IMR-90 (cell line): Measurements from ENCODE around the gene IRF4. TPM values are rescaled to one million over a fixed set of nuclear protein-coding genes. Genes with fewer than 3 reads are reported as not detected.

Experiments used
- ATAC-seq: fragments of 200-7000 bp; cut with Tn5 transposase; 2 replicates; pipeline ENCODE4 v1.9.1; 2020; ENCODE audit warnings: low read depth, mild to moderate bottlenecking, moderate library complexity
- BruUV-seq: library from RNA; stranded (reverse); fragments of 400-500 nt; replicated peaks from 2 replicates; lab custom pipeline; 2021; lab: Mats Ljungman, UMichigan
- CTCF ChIA-PET: fragments of 300-600 bp; formaldehyde crosslinking; extraction: SDS; loops from one replicate; lab custom pipeline; 2021; ENCODE audit warnings: antibody characterized with exemption; lab: Yijun Ruan, JAX
- POLR2A ChIA-PET: fragments of 300-600 bp; sonication (Branson Sonifier 250); formaldehyde crosslinking; loops from one replicate; lab custom pipeline; 2022; ENCODE audit warnings: antibody characterized with exemption; ENCODE audit not compliant: unreplicated experiment; lab: Charles Lee
- DNase-seq: peaks from one replicate; pipeline ENCODE4 v3.0.0; 2013
- H2AFZ ChIP-seq: replicated peaks from 2 replicates; pipeline ENCODE3; 2013; ENCODE audit warnings: low read length, mild to moderate bottlenecking; ENCODE audit not compliant: poor library complexity
- H2AK5ac ChIP-seq: 2 replicates; pipeline ENCODE4 v1.6.1; 2013; ENCODE audit warnings: low read depth, low read length, inconsistent platforms
- H2AK9ac ChIP-seq: replicated peaks from 2 replicates; pipeline ENCODE3; 2013; ENCODE audit warnings: mild to moderate bottlenecking, low read depth, low read length, moderate library complexity; ENCODE audit not compliant: poor library complexity
- H2BK120ac ChIP-seq: 2 replicates; pipeline ENCODE4 v1.6.1; 2013; ENCODE audit warnings: low read depth, low read length, inconsistent platforms
- H2BK15ac ChIP-seq: 3 replicates; pipeline ENCODE4 v1.6.1; 2013; ENCODE audit warnings: low read depth, low read length, inconsistent platforms
- H2BK20ac ChIP-seq: 2 replicates; pipeline ENCODE4 v1.6.1; 2013; ENCODE audit warnings: low read depth, mild to moderate bottlenecking, inconsistent platforms, low read length, moderate library complexity
- H2BK5ac ChIP-seq: 2 replicates; pipeline ENCODE4 v1.6.1; 2013; ENCODE audit warnings: mild to moderate bottlenecking, low read depth, low read length, inconsistent platforms; ENCODE audit not compliant: poor library complexity, severe bottlenecking
- H3K14ac ChIP-seq: replicated peaks from 2 replicates; pipeline ENCODE4 v1.6.1; 2013; ENCODE audit warnings: low read depth, low read length, inconsistent platforms
- H3K18ac ChIP-seq: 2 replicates; pipeline ENCODE4 v1.6.1; 2013; ENCODE audit warnings: low read depth, low read length, control low read depth
- H3K23ac ChIP-seq: 2 replicates; pipeline ENCODE4 v1.6.1; 2013; ENCODE audit warnings: low read depth, low read length, inconsistent platforms
- H3K27ac ChIP-seq: 2 replicates; pipeline ENCODE4 v1.5.1; 2013; ENCODE audit warnings: mild to moderate bottlenecking, control low read depth, low read length; ENCODE audit not compliant: insufficient read depth
- H3K27me3 ChIP-seq: 2 replicates; pipeline ENCODE4 v1.6.1; 2013; ENCODE audit warnings: low read length; ENCODE audit not compliant: control insufficient read depth, insufficient read depth
- H3K36me3 ChIP-seq: 2 replicates; pipeline ENCODE4 v1.6.1; 2013; ENCODE audit warnings: low read length, mixed read lengths; ENCODE audit not compliant: control insufficient read depth, insufficient read depth
- H3K4ac ChIP-seq: 2 replicates; pipeline ENCODE4 v1.6.1; 2013; ENCODE audit warnings: low read depth, low read length, inconsistent platforms
- H3K4me1 ChIP-seq: 2 replicates; pipeline ENCODE4 v1.6.1; 2013; ENCODE audit warnings: low read length, mixed read lengths; ENCODE audit not compliant: control insufficient read depth, insufficient read depth
- H3K4me2 ChIP-seq: 2 replicates; pipeline ENCODE4 v1.6.1; 2013; ENCODE audit warnings: low read depth, mild to moderate bottlenecking, control low read depth, low read length, moderate library complexity
- H3K4me3 ChIP-seq: 2 replicates; pipeline ENCODE4 v1.5.1; 2013; ENCODE audit warnings: low read depth, mild to moderate bottlenecking, control low read depth, low read length, moderate library complexity; ENCODE audit not compliant: insufficient read depth
- H3K56ac ChIP-seq: 2 replicates; pipeline ENCODE4 v1.6.1; 2013; ENCODE audit warnings: low read length, inconsistent platforms; ENCODE audit not compliant: insufficient read depth; ENCODE audit errors: extremely low read depth
- H3K79me1 ChIP-seq, 2 experiments: 2 replicates each; pipeline ENCODE4 v1.6.1; 2013; ENCODE audit warnings: low read length in 2 of 2, inconsistent platforms in 1 of 2, low read depth in 1 of 2
- H3K9ac ChIP-seq: 2 replicates; pipeline ENCODE4 v1.6.1; 2013; ENCODE audit warnings: low read depth, low read length, control low read depth
- H3K9me1 ChIP-seq: 2 replicates; pipeline ENCODE4 v1.6.1; 2013; ENCODE audit warnings: low read length, inconsistent platforms; ENCODE audit not compliant: insufficient read depth
- H3K9me3 ChIP-seq: 2 replicates; pipeline ENCODE4 v1.6.1; 2013; ENCODE audit warnings: low read length; ENCODE audit not compliant: control insufficient read depth, insufficient read depth
- H4K20me1 ChIP-seq: 2 replicates; pipeline ENCODE4 v1.6.1; 2013; ENCODE audit warnings: low read length, inconsistent platforms; ENCODE audit not compliant: insufficient read depth
- H4K5ac ChIP-seq: 2 replicates; pipeline ENCODE4 v1.6.1; 2013; ENCODE audit warnings: mild to moderate bottlenecking, low read depth, low read length, control low read depth
- H4K8ac ChIP-seq, 2 experiments: 2 replicates each; pipeline ENCODE4 v1.6.1; 2013; ENCODE audit warnings: low read depth in 2 of 2, low read length in 2 of 2, control low read depth in 1 of 2, inconsistent platforms in 1 of 2
- H4K91ac ChIP-seq: 2 replicates; pipeline ENCODE4 v1.6.1; 2013; ENCODE audit warnings: low read depth, low read length, inconsistent platforms; ENCODE audit not compliant: insufficient read depth
- BHLHE40 ChIP-seq: fragments of 150-350 bp; IDR thresholded peaks from 2 replicates; pipeline ENCODE4 v1.6.1; 2016; ENCODE audit warnings: mild to moderate bottlenecking, low read depth, low read length
- CTCF ChIP-seq: conservative IDR thresholded peaks from 2 replicates; pipeline ENCODE4 v1.5.1; 2012; ENCODE audit warnings: mild to moderate bottlenecking, low read depth, low read length, improper control_type of control experiment
- ELK1 ChIP-seq: fragments of 150-350 bp; IDR thresholded peaks from 2 replicates; pipeline ENCODE4 v1.6.1; 2016; ENCODE audit warnings: low read depth, mild to moderate bottlenecking, low read length, moderate library complexity, borderline replicate concordance
- MAFK ChIP-seq: IDR thresholded peaks from 2 replicates; pipeline ENCODE4 v1.6.1; 2012; ENCODE audit warnings: low read depth, low read length, improper control_type of control experiment
- MAZ ChIP-seq: IDR thresholded peaks from 2 replicates; pipeline ENCODE4 v1.6.1; 2012; ENCODE audit warnings: low read depth, mild to moderate bottlenecking, low read length, improper control_type of control experiment, moderate library complexity, borderline replicate concordance
- NFE2L2 ChIP-seq: fragments of 150-350 bp; IDR thresholded peaks from 2 replicates; pipeline ENCODE4 v1.6.1; 2016; ENCODE audit warnings: low read depth, mild to moderate bottlenecking, low read length
- POLR2A ChIP-seq: IDR thresholded peaks from 2 replicates; pipeline ENCODE4 v1.6.1; 2012; ENCODE audit warnings: mild to moderate bottlenecking, low read depth, low read length
- SMC3 ChIP-seq: fragments of 150-350 bp; IDR thresholded peaks from 2 replicates; pipeline ENCODE4 v1.6.1; 2016; ENCODE audit warnings: low read depth, mild to moderate bottlenecking, antibody characterized with exemption, low read length, moderate library complexity
- USF2 ChIP-seq: fragments of 150-350 bp; IDR thresholded peaks from 2 replicates; pipeline ENCODE4 v1.6.1; 2017; ENCODE audit warnings: mild to moderate bottlenecking, antibody characterized with exemption, low read length, low read depth
- WGBS, 2 experiments: methylation state at CpG; one replicate each; pipeline versions ENCODE4 v1.1.5 to v1.1.7; 2013; ENCODE audit warnings: missing lambda C conversion rate in 2 of 2; ENCODE audit not compliant: insufficient read length in 1 of 2; ENCODE audit errors: extremely low coverage in 2 of 2; 5-methylcytosine and 5-hydroxymethylcytosine counted together
- dilution Hi-C: fragments of 300-500 bp; cut with HindIII; formaldehyde crosslinking; loops from one replicate; pipeline ENCODE4 v1.14.3; 2018; ENCODE audit warnings: low sequenced_read_pairs; ENCODE audit not compliant: unreplicated experiment
- in situ Hi-C: fragments of 300-500 bp; cut with MboI; formaldehyde crosslinking; loops from 3 replicates; pipeline ENCODE4 v1.14.3; 2019; ENCODE audit warnings: low sequenced_read_pairs, inconsistent platforms, mixed read lengths
- intact Hi-C: fragments of 100-400 bp; cut with micrococcal nuclease; formaldehyde crosslinking; loops from 2 replicates; pipeline ENCODE4 v1.10.0; 2022
- polyA plus RNA-seq, 3 experiments: library from polyadenylated mRNA; depleted of rRNA; stranded (reverse); fragments of >200 nt; gene quantifications; 2 replicates each; pipeline ENCODE4 v1.2.3, GENCODE V29; 2012; ENCODE audit warnings: low replicate concordance in 1 of 3
- total RNA-seq: library from RNA; depleted of rRNA; stranded (reverse); fragments of >200 nt; gene quantifications from 2 replicates; pipeline ENCODE4 v1.2.3, GENCODE V29; 2012

Gene IRF4
- total and polyA plus RNA-seq, 2 of the 4 experiments (the other 2 are of a cell fraction), result not detected

GRCh38 chr6:411402-412145 lies 20.0 kb downstream of the IRF4 start:
- Histone ChIP-seq H3K27me3 (peaks cover 27% of the 10 kb centered on the region), H3K4me2 (no peak overlapping the region), H2BK20ac (no peak overlapping the region), H2BK5ac (no peak overlapping the region), H3K14ac (no peak overlapping the region), H2AFZ (no peak overlapping the region), H3K9me3 (peaks cover 7% of the 10 kb centered on the region; the same call in 1 of the 2 replicates), H2BK120ac (no peak overlapping the region), H2BK15ac (no peak overlapping the region), H3K4me3 (no peak overlapping the region), H4K20me1 (no peaks in the 10 kb centered on the region), H3K9ac (no peak overlapping the region), H4K91ac (no peak overlapping the region), H3K56ac (no peak overlapping the region), H3K36me3 (no peaks in the 10 kb centered on the region), H4K5ac (no peak overlapping the region), H3K4me1 (no peaks in the 10 kb centered on the region), H3K18ac (no peak overlapping the region), H2AK5ac (no peak overlapping the region), H3K23ac (no peak overlapping the region), H3K27ac (no peak overlapping the region), H2AK9ac (no peak overlapping the region), H3K4ac (no peak overlapping the region), H3K79me1 (no peaks in the 10 kb centered on the region), H4K8ac (no peak overlapping the region), H3K9me1 (no peaks in the 10 kb centered on the region)
- no TSS peak for BruUV-seq
- ChIA-PET POLR2A (no interaction called here), CTCF (no interaction called here)
- intact Hi-C loops (no loop called here), in situ Hi-C loops (no loop called here), dilution Hi-C loops (no loop called here)
- WGBS, 2 experiments, result no CpG with 5 or more reads among the region's 10 CpGs
- no peak for DNase-seq
- TF ChIP-seq SMC3 (no peak), CTCF (no peak), POLR2A (no peak), USF2 (no peak), ELK1 (no peak), MAFK (no peak), MAZ (no peak), BHLHE40 (no peak), NFE2L2 (no peak)
- ATAC-seq, result no peak
